Measurements from ENCODE around the gene PCDHGC4. TPM values are rescaled to one million over a fixed set of nuclear protein-coding genes. Genes with fewer than 3 reads are reported as not detected.

PCDHGC4 gene
- total and polyA plus RNA-seq, 2 donors (not counting 3 experiments of a cell fraction or from before 2014, with no cell fraction given): 0.25 to 2.1 TPM

DNA sequence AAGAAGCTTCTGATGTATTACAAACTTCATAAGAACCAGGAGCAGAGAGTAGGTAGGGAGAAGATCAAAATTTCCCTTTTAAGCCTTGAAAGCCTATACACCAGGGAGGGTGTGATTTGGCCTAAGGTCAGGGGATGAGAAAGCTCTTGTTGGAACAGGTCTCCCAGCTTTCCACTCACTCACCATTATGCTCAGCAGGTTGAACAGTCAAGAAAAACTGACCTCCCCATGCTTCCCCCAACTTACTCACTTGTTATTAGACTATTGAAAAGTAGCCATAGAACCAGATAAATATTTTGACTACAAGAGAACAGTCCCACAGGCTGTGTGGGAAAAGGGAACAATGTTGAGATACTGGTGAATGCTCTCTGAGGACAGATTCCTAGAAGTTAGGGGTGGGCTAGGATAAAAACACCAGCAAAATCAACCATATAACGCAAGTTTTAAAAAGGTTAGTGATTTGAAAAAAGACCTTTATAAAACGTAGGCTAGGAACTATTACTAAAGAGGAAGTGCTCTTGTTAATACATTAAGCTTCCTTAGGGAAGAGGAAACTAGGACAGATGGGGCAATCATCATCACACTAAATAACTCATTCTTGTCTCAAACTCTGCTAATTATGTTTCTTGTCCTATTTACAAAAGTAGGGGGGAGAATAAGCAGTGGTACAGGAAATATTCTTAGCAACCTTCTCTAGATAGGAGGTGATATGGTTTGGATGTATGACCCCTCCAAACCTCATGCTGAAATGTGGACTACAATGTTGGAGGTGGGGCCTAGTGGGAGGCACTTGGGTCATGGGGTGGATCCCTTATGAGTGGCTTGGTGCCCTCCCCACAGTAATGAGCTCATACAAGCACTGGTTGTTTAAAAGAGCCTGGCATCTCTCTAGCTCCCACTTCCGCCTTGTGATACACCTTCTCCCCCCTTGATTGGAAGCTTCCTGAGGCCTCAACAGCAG, 35.1 kb downstream of the PCDHGC4 start:
- H3K4me3 ChIP-seq (replicated peaks in 1 of 3; ENCODE audit: insufficient read depth in 1 of 3, low read depth in 1 of 3, low read length in 3 of 3): no peak overlapping the region
- no peaks in the 10 kb centered on the region for H3K9me3 ChIP-seq (replicated peaks; ENCODE audit: control insufficient read depth, insufficient read depth, low read length)
- H3K9ac ChIP-seq (replicated peaks; ENCODE audit: extremely low read depth, insufficient read depth, low read length): no peak overlapping the region
- no peak for DNase-seq (ENCODE audit: low read depth, low spot score)
- no peaks in the 10 kb centered on the region for H4K20me1 ChIP-seq (replicated peaks; ENCODE audit: control insufficient read depth, extremely low read depth, insufficient read depth, low read length)
- dilution Hi-C loops (cut with MboI; ENCODE audit: extremely low pct_ligation_motif_present, low sequenced_read_pairs): no loop called here
- H3K27ac ChIP-seq (ENCODE audit: insufficient read depth, low read depth, low read length): no peak overlapping the region
- peaks cover 29% of the 10 kb centered on the region for H3K4me1 ChIP-seq (ENCODE audit: control insufficient read depth, extremely low read depth, insufficient read depth, low read length)
- no peaks in the 10 kb centered on the region for H3K27me3 ChIP-seq (ENCODE audit: control insufficient read depth in 2 of 2, insufficient read depth in 2 of 2, low read length in 2 of 2)
- BruUV-seq (replicated peaks): no TSS peak
- H3K79me2 ChIP-seq (ENCODE audit: control insufficient read depth, insufficient read depth, low read length): no peaks in the 10 kb centered on the region
- FAIRE-seq: no peak
- no peak overlapping the region for H3K4me2 ChIP-seq (ENCODE audit: insufficient read depth, low read length)
- H3K9me1 ChIP-seq (replicated peaks; ENCODE audit: control insufficient read depth, extremely low read depth, insufficient read depth, low read length): no peaks in the 10 kb centered on the region
- peaks cover 5 to 10% of the 10 kb centered on the region in 2 experiments for H3K36me3 ChIP-seq (ENCODE audit: control insufficient read depth in 2 of 2, extremely low read depth in 1 of 2, insufficient read depth in 2 of 2, low read length in 2 of 2)
- TF ChIP-seq JUN (IDR thresholded peaks at IDR 0.05; ENCODE audit: borderline replicate concordance, insufficient read depth, insufficient read length, low read depth): no peak
- TF ChIP-seq POLR2AphosphoS5 (IDR thresholded peaks at IDR 0.05; ENCODE audit: insufficient read depth, low read depth, low read length): no peak
- TF ChIP-seq EZH2 (IDR thresholded peaks at IDR 0.05; ENCODE audit: borderline replicate concordance, low read depth, low read length, severe bottlenecking): no peak
- TF ChIP-seq MYC (IDR thresholded peaks at IDR 0.05; ENCODE audit: low read depth, low read length): no peak
- no peak for TF ChIP-seq POLR2A (IDR thresholded peaks at IDR 0.05; ENCODE audit: low read depth, low read length)
- no peak for TF ChIP-seq FOS (IDR thresholded peaks at IDR 0.05; ENCODE audit: borderline replicate concordance, insufficient read depth, low read length)
- no peak for TF ChIP-seq GATA2 (IDR thresholded peaks at IDR 0.05; ENCODE audit: insufficient read depth, insufficient read length, low read depth, low read length)
- TF ChIP-seq, protein P1, sequence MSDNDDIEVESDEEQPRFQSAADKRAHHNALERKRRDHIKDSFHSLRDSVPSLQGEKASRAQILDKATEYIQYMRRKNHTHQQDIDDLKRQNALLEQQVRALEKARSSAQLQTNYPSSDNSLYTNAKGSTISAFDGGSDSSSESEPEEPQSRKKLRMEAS (IDR thresholded peaks at IDR 0.05; ENCODE audit: insufficient read depth, insufficient read length): no peak
- TF ChIP-seq, protein P2, sequence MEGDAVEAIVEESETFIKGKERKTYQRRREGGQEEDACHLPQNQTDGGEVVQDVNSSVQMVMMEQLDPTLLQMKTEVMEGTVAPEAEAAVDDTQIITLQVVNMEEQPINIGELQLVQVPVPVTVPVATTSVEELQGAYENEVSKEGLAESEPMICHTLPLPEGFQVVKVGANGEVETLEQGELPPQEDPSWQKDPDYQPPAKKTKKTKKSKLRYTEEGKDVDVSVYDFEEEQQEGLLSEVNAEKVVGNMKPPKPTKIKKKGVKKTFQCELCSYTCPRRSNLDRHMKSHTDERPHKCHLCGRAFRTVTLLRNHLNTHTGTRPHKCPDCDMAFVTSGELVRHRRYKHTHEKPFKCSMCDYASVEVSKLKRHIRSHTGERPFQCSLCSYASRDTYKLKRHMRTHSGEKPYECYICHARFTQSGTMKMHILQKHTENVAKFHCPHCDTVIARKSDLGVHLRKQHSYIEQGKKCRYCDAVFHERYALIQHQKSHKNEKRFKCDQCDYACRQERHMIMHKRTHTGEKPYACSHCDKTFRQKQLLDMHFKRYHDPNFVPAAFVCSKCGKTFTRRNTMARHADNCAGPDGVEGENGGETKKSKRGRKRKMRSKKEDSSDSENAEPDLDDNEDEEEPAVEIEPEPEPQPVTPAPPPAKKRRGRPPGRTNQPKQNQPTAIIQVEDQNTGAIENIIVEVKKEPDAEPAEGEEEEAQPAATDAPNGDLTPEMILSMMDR (IDR thresholded peaks at IDR 0.05; ENCODE audit: extremely low read depth in 1 of 2, insufficient read depth in 1 of 2, low read depth in 1 of 2, low read length in 2 of 2): no peak
- ChIA-PET CTCF (interaction anchor here (1.3 to 10.9 kb wide), 5 partner anchors 36 to 117 kb away, joined by 4 to 308 read pairs (median 4); partner anchors contain the start of genes PCDHGA11, PCDHGA12 and PCDHGA9), POLR2A (no interaction called here)
- H2AFZ ChIP-seq (ENCODE audit: low read depth, low read length): no peak overlapping the region
- intact Hi-C loops (cut with micrococcal nuclease): loop anchor here (5.0 kb wide), 1 partner anchor 183 kb away; the partner anchor contains the start of gene PCDHGA2
